Colon (tissue), 2 donors: Measurements from ENCODE around the gene TLR8.
"Not testable (repeated sequence)": the region's sequence is repeated elsewhere in the genome, so short reads cannot be mapped to it uniquely, and the experiment has no call there.

Experiments used
- FAIRE-seq: peaks from 2 replicates; lab custom pipeline; 2012; peaks lifted over from hg19 to GRCh38; lab: Jason Lieb, UNC
- donor health status: control.
- donor health status: control.

TLR8 gene

DNA sequence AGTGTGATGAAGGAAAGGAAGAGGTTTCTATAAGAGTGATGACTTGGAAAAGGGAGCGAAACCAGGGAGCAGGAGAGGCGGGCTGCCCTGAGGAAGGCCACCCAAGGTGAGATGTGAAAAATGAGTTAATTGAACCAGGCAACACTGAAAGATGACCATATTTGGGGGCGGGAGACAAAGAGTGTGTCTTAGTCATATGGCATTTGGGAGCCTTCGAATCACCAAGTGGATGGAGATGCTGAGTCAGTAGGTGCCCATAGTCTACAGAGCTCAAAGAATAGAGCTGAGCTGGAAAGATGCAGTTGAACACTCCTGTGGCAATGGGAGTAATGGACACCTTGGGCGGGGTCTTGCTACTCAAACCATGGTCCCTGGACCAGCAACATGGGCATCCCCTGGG is 8.3 kb upstream of the TLR8 start:
- FAIRE-seq, result no peak

- FAIRE-seq, result no peak
Observed at GRCh38 chrX:12899506-12899905, 6.9 kb upstream of the TLR8 start.

DNA sequence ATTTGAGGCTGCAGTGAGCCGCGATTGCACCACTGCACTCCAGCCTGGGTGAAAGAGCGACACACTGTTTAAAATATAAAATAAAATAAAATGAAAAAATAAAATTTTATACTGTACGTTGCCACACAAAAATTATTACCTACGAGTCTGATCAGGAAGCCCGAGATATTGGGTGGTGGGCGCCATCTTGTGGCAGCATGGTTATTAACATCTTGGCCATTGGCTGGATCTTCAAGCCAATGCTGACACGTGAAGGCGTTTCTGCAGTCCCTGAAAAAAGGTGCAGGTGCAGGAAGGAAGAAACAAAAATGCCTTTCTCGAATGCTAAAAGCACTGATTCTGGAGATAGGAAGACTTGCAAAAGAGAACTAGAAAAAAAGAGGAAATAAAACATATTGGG is 4.9 kb upstream of the TLR8 start:
- peak; percentile 90 for FAIRE-seq

DNA sequence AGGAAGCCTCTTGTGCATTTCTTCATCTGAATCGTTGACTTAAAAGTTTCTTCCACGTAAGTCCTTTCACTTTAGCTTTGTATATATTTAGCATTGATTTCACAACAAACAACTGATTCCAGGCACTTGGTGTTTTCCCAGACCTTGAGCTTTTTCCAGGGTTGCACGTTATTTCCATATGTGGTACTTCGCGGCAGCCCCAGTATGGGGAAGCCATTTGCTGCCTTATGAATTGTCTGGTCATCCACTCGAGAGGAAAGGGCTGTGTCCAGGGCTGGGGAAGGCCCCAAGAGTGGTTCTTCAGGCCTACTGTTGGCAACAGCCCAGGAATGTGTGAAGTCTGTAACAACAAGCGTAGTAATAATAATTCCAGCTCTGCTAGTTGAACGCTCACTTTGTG is 2.8 kb upstream of the TLR8 start:
- FAIRE-seq, result no peak

DNA sequence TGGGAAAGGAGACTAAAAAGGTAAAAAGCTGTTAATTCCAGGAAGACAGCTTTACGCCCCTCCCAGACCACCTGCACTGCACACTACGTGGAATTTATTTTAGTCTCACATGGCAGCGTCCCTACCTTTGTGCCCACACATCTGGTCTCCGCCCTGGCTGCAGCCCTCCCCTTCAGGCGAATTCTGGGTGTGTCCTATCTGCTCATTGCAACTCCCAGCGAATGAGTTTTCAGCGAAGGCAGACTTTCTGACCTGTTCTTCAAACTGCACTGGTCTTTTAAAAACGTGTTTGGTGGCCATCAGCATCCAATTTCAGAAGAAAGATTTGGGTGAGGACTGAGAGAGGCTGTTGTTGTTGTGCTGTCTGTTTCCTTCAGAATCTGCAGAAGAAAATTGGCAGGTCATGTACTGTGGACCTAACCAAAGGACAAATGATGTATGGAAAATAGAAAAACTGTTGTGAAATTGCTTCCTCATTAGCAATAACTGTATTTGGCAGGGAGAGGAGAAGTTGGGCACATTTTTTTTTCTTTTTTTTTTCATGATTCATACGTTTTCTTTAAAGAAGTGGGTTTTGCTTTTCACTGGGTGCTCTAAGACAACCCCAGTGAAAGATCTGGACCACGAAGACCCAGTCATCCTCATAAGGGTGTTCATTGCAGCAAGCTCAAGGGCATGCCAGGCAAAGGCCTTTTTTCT is 4.2 kb downstream of the TLR8 start:
- FAIRE-seq, result no peak

GRCh38 chrX:12911122-12911470 is 4.7 kb downstream of the TLR8 start:
- no peak for FAIRE-seq

DNA sequence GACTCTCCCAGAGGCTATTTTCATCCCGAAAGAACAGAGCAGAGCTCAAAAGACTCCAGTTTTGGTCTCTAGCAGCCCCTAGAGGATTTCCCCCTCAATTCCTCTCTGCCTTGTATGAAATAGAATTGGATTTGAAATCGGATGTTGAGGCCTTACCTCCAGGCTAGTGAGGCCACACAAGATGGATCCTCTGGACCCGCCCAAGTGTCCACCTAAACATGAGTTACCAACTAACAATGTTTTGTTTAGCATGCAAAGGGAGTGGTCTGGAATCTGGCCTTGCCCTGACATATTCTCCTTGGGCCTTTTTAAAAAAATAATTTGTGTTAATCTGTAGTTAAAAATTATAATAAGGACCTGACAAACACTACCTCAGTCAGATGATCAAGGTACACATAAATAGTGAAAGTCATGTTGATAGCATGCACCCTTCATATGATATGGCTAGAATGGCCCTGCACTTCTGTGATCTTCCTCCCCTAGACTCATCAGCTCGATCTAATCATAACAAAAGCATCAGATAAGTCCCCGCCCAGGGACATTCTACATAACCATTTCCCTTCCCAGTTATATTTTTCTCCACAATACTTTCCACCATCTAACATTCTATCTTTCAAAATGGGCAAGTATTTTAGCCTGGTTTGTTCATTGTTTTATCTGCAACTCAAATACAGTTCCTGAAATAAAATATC is 6.5 kb downstream of the TLR8 start:
- FAIRE-seq, result no peak

DNA sequence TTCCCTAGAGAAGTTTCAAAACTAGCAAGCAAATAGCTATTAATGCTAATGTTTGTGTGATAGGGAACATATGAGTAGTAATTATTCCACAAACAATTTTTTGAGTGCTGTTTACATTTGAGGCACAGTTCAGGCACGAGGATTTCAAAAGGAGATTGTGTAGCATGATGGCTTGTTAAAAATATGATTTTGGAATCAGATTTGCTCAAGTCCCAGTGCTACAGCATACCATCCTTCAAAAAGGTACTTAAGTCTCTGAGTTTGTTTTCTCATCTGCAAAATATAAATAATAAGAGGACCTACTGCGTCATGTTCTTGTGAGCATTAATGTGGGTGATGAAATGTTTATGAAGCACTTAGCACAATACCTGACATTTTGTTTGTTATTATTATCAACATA is 11.3 kb downstream of the TLR8 start:
- FAIRE-seq, result no peak

DNA sequence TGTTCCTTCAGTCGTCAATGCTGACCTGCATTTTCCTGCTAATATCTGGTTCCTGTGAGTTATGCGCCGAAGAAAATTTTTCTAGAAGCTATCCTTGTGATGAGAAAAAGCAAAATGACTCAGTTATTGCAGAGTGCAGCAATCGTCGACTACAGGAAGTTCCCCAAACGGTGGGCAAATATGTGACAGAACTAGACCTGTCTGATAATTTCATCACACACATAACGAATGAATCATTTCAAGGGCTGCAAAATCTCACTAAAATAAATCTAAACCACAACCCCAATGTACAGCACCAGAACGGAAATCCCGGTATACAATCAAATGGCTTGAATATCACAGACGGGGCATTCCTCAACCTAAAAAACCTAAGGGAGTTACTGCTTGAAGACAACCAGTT is 12.6 kb downstream of the TLR8 start:
- no peak for FAIRE-seq

DNA sequence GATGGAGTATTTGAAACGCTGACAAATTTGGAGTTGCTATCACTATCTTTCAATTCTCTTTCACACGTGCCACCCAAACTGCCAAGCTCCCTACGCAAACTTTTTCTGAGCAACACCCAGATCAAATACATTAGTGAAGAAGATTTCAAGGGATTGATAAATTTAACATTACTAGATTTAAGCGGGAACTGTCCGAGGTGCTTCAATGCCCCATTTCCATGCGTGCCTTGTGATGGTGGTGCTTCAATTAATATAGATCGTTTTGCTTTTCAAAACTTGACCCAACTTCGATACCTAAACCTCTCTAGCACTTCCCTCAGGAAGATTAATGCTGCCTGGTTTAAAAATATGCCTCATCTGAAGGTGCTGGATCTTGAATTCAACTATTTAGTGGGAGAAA is 13.2 kb downstream of the TLR8 start:
- FAIRE-seq, result no peak

GRCh38 chrX:12920990-12921389 is 14.6 kb downstream of the TLR8 start:
- no peak for FAIRE-seq

DNA sequence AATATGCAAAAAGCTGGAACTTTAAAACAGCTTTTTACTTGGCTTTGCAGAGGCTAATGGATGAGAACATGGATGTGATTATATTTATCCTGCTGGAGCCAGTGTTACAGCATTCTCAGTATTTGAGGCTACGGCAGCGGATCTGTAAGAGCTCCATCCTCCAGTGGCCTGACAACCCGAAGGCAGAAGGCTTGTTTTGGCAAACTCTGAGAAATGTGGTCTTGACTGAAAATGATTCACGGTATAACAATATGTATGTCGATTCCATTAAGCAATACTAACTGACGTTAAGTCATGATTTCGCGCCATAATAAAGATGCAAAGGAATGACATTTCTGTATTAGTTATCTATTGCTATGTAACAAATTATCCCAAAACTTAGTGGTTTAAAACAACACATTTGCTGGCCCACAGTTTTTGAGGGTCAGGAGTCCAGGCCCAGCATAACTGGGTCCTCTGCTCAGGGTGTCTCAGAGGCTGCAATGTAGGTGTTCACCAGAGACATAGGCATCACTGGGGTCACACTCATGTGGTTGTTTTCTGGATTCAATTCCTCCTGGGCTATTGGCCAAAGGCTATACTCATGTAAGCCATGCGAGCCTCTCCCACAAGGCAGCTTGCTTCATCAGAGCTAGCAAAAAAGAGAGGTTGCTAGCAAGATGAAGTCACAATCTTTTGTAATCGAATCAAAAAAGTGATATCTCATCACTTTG is 15.6 kb downstream of the TLR8 start:
- no peak for FAIRE-seq

GRCh38 chrX:12922599-12922919 is 16.1 kb downstream of the TLR8 start:
- FAIRE-seq, result no peak

- FAIRE-seq, result no peak
Observed at GRCh38 chrX:12929701-12930100, 23.3 kb downstream of the TLR8 start.

DNA sequence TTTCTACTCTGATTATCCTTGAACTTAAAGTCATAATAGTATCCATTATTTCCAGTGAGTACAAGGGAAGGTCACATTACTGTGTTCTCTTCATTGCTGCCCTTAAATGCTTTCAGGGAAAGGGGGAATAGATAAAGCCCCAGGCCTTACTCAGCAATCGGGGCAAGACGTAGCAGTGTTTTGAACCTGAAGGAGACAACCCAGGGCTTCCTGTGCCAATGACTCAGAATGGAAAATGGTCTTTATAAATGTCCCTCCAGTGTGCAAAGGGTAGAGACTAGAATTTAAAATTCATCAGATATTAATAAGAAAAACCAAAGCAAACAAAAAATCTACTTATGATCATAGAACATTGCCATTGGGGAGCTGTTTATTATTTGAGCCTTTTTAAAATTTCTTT is 23.7 kb downstream of the TLR8 start:
- FAIRE-seq, result no peak

DNA sequence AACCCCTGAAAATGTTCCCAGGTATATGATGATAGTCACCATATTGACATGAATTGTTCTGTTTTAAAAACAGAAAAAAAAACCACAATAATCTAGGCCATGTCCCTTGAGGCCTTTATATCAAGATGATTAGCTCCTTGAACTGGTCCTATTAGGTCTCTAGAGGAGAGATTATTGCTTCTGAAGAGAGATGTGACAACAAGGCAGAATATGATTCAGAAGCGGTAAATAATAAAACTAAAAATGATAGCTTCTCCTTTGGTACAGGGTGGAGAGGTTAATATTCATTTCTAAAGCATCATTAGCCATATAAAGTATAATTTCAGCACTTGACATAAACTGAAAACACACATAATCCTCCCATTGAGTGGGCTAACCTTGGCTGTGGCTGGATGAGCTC is 25.8 kb downstream of the TLR8 start:
- FAIRE-seq, result no peak

- no peak for FAIRE-seq
Observed at GRCh38 chrX:12934850-12935249, 28.4 kb downstream of the TLR8 start.

DNA sequence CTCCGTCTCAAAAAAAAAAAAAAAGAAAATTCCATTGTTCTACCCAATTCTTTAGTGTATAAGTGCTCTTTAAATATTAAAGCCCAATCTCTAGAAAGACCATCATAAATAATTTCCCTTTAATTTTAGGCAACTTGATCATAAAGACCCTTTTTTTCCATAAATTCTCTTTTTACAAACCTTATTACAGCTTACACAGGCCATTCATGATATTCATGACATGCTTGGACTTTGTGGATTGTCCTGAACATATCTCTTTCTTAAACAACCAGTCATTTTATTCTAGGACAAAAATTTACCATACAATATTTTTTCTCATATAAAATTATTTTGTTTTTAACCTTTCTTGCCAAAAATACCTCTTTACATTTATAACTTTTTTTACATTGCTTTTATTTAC is 30.5 kb downstream of the TLR8 start:
- FAIRE-seq, result no peak

GRCh38 chrX:12940471-12940870 is 34.1 kb downstream of the TLR8 start:
- FAIRE-seq, result not testable (repeated sequence)

GRCh38 chrX:12943592-12943991 is 37.2 kb downstream of the TLR8 start:
- not testable (repeated sequence) for FAIRE-seq

DNA sequence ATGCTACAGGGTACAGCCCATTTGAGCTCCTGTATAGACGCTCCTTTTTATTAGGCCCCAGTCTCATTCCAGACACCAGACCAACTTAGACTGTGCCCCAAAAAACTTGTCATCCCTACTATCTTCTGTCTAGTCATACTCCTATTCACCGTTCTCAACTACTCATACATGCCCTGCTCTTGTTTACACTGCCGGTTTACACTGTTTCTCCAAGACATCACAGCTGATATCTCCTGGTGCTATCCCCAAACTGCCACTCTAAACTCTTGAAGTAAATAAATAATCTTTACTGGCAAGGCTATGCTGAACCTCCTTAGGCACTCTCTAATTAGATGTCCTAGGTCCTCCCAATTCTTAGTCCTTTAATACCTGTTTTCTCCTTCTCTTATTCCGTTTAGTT is 38.0 kb downstream of the TLR8 start:
- not testable (repeated sequence) for FAIRE-seq

- no peak for FAIRE-seq
Observed at GRCh38 chrX:12945494-12945893, 39.1 kb downstream of the TLR8 start.

DNA sequence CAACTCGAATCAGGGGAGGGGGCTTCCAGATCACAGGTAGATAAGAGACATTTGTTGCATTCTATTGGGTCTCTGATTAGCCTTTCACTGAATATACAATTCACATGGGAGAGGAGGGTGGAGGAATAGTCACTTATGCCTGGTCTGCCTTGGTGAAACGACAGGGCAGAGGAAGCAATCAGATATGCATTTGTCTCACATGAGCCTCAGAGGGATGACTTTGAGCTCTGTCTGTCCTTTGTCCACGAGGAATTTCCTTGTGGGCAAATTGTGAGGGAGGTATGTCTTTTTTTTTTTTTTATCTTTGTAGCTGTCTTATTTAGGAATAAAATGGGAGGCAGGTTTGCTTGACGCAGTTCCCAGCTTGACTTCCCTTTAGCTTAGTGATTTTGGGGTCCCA is 40.0 kb downstream of the TLR8 start:
- no peak for FAIRE-seq
